ENCODE measurements around the gene FBLN5.
A peak's percentile ranks its signal among the peaks of the same experiment; 100 is the strongest.

Gene FBLN5

DNA sequence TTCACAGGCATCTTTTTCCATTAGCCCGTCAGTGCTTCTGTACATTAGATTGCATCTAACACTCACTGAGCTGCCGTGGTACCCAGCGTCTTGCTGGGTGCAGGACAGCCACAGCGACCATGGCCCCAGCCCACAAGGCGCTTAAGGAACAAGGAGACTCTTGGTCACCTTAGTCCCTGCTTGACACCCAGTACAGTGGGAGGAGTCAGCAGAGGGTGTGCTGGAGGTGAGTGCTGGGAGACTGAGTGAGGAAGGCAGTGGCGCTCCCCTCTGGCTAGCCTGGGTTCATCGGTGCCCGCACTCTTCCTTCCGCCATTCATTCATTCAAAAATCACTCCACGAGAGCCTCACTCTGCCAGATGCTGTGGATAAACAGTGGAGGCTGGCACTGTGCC is 21.8 kb downstream of the FBLN5 start:
- TF ChIP-seq, protein P1, sequence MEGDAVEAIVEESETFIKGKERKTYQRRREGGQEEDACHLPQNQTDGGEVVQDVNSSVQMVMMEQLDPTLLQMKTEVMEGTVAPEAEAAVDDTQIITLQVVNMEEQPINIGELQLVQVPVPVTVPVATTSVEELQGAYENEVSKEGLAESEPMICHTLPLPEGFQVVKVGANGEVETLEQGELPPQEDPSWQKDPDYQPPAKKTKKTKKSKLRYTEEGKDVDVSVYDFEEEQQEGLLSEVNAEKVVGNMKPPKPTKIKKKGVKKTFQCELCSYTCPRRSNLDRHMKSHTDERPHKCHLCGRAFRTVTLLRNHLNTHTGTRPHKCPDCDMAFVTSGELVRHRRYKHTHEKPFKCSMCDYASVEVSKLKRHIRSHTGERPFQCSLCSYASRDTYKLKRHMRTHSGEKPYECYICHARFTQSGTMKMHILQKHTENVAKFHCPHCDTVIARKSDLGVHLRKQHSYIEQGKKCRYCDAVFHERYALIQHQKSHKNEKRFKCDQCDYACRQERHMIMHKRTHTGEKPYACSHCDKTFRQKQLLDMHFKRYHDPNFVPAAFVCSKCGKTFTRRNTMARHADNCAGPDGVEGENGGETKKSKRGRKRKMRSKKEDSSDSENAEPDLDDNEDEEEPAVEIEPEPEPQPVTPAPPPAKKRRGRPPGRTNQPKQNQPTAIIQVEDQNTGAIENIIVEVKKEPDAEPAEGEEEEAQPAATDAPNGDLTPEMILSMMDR (conservative IDR thresholded peaks at IDR 0.05; ENCODE audit: control insufficient read depth, insufficient read depth, low read depth, low read length): no peak
- H3K4me3 ChIP-seq (ENCODE audit: control insufficient read depth, low read depth, low read length): no peak overlapping the region
- DNase-seq (ENCODE audit: low read depth): no peak

DNA sequence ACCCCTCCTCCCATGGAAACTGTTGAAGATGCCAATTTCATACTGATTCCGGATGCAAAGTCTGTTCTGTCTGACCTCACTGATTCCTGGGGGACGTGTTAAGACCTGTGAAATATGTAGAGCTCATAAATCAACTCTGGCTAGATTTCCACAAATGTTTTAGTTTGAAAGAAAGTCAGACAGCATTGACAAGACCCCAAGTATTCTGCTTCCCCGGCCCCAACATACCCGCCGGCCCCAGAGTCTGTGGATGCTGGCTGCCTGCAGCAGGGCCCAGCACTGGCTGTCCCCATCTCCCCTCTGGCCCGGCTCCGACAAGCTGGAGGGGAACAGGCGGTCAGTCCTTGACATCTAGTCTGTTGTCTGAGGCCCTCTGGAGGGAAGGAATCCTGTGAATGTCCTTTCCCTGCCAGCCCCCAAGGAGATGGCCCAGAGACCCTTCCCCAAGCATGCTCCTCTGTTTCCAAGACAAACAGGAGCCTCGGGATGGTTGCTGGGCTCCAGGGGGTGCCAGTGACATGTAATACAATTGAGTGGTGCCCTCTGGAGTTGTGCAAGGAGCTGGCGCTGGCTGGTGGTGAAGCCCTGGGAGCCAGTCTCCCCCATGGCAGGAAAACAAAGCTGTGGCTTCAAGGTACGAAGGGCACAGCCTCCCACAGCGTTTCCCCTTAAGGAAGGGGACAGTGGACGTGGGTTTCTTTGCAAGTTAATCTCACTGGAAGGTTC is 22.3 kb downstream of the FBLN5 start:
- H3K4me3 ChIP-seq (ENCODE audit: control insufficient read depth, low read depth, low read length): no peak overlapping the region
- peak; percentile 54 for DNase-seq (ENCODE audit: low read depth)
- TF ChIP-seq, protein P1 (conservative IDR thresholded peaks at IDR 0.05; ENCODE audit: control insufficient read depth, insufficient read depth, low read depth, low read length): no peak

DNA sequence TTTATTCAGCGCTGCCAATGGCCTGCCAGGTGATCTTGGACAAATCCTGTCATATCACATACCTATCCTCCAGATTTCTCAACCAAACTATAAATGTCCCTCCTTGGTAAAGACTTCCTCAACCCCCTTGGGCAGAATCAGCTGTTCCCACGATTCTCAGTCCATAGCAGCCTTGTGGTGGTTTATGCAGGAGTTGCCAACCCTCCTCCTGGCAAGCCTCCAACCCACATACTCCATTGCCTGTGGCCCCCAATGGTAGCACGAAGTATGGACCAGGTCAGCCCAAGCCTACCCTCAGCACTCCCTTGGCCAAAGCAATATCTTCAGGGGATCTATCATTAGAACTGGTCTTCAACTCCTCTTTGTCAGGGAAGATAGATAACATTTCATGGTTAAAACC is 27.0 kb downstream of the FBLN5 start:
- no peak overlapping the region for H3K4me3 ChIP-seq (ENCODE audit: control insufficient read depth, low read depth, low read length)
- no peak for DNase-seq (ENCODE audit: low read depth)
- TF ChIP-seq, protein P1 (conservative IDR thresholded peaks at IDR 0.05; ENCODE audit: control insufficient read depth, insufficient read depth, low read depth, low read length): no peak

DNA sequence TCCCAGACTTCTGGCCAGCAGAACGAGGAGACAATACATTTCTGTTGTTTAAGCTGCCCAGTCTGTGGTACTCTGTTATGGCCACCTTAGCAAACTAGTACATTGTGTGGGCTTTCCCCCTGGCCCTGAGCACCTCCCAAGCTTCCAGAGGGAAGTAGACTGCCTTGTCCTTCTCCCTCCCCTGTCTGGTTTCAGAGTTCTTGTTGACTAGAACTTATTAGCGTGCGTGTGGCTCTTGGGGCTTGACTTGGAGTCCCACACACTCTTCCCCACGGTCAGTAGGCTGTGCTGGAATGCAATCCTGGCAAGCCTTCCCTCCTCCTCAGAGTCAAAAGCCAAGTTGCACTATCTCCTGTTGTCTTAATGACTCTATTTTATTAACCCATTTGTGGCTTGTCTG is 27.7 kb downstream of the FBLN5 start:
- peak; percentile 79 for DNase-seq (ENCODE audit: low read depth)
- TF ChIP-seq, protein P1 (conservative IDR thresholded peaks at IDR 0.05; ENCODE audit: control insufficient read depth, insufficient read depth, low read depth, low read length): no peak
- H3K4me3 ChIP-seq (ENCODE audit: control insufficient read depth, low read depth, low read length): no peak overlapping the region

DNA sequence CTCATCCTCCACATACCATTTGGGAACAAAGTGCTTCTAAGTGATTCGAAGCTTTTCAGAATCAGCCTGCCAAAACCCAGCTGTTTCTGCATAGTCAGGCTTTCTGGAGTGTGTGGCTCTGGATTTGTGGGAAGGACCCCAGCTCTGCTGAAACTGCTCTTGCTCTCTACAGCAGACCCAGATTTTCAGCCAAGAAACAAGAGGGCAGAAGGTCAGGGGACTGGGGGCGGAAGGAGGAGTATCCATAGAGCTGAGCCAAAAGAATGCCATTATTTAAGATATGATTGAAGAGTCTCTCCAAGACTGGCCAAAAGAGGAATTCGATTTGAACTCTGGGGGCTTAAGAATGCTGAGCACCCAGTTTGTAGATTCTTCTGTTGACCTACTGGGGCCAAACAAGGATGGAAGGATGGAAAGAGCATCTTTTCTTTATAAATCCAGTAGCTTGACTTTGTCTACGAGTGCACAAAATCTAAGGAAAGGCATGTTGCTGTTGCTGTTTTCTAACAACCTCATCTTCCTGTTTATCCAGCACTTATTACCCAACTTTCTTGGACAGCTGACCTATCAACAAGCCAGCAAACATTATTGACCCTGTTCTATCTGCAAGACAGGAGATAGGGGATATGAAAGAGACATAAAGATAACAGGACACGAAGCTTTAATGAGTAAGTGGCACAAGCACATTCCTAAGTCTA is 29.2 kb downstream of the FBLN5 start:
- TF ChIP-seq, protein P1 (conservative IDR thresholded peaks at IDR 0.05; ENCODE audit: control insufficient read depth, insufficient read depth, low read depth, low read length): no peak
- peak; percentile 35 for DNase-seq (ENCODE audit: low read depth)
- no peak overlapping the region for H3K4me3 ChIP-seq (ENCODE audit: control insufficient read depth, low read depth, low read length)

DNA sequence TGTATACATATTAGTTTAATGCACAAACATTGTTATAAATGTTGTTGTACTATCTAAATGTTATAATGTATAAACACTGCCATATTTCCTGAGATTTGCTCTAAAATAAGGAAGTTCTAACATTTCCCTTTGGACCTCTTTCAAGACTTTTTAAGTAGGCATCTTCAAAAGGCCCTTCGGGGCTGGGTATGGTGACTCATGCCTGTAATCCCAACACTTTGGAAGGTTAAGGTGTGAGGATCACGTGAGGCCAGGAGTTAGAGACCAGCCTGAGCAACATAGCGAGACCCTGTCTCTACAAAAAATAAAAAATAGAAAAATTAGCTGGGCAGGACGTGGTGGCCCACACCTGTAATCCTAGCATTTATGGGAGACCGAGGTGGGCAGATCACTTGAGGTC is 35.5 kb downstream of the FBLN5 start:
- TF ChIP-seq, protein P1 (conservative IDR thresholded peaks at IDR 0.05; ENCODE audit: control insufficient read depth, insufficient read depth, low read depth, low read length): no peak
- H3K4me3 ChIP-seq (ENCODE audit: control insufficient read depth, low read depth, low read length): no peak overlapping the region
- no peak for DNase-seq (ENCODE audit: low read depth)
